ENCODE measurements around the gene KRT81.

The KRT81 gene

GRCh38 chr12:52238207-52238840, 53.0 kb downstream of the KRT81 start:
- DNase-seq: no peak

- no peak for DNase-seq
These were observed 54.8 kb downstream of the KRT81 start for GRCh38 chr12:52236386-52237050.

Data from activated CD8-positive, alpha-beta memory T cell treated with anti-CD3 and anti-CD28 coated beads, Interleukin-2, amount 50 U/mL, for 4 hours (primary cell).